A673 (cell line): Measurements from ENCODE around the gene PRR23A.

Experiments
- CTCF ChIP-seq: fragments of 300-800, 200-600 bp; sonication (generic); conservative IDR thresholded peaks from 2 replicates; pipeline ENCODE4 v1.5.1; 2017; ENCODE audit warnings: low read depth, mild to moderate bottlenecking, antibody characterized with exemption, low read length, moderate library complexity, mixed read lengths
- EZH2 ChIP-seq: fragments of 200-600 bp; sonication (generic); IDR thresholded peaks from 2 replicates; pipeline ENCODE4 v1.6.1; 2017; ENCODE audit warnings: borderline replicate concordance, low read depth, mild to moderate bottlenecking, mixed read lengths, antibody characterized with exemption, low read length; ENCODE audit not compliant: poor library complexity, severe bottlenecking

GRCh38 chr3:139006051-139006716 lies at the start of gene PRR23A:
- TF ChIP-seq CTCF = no peak
- TF ChIP-seq EZH2 = no peak
